Activated CD4-positive, alpha-beta T cell treated with anti-CD3 and anti-CD28 coated beads, Interleukin-2, amount 10 ng/mL, durations not matched to agents 24 days and 14 days (primary cell): ENCODE results near the gene GMDS. TPM values are rescaled to one million over a fixed set of nuclear protein-coding genes. Genes with fewer than 3 reads are reported as not detected.

Source experiments
- DNase-seq: peaks from one replicate; pipeline ENCODE4 v3.0.0; 2022
- H3K27ac Mint-ChIP-seq: one replicate; pipeline ENCODE4 v1.8.0; 2022; ENCODE audit warnings: mild to moderate bottlenecking, mixed read lengths
- H3K27me3 Mint-ChIP-seq: one replicate; pipeline ENCODE4 v1.8.0; 2022; ENCODE audit warnings: mixed read lengths
- H3K36me3 Mint-ChIP-seq: one replicate; pipeline ENCODE4 v1.8.0; 2022; ENCODE audit warnings: low read depth, mild to moderate bottlenecking, mixed read lengths
- H3K4me1 Mint-ChIP-seq: one replicate; pipeline ENCODE4 v1.8.0; 2021; ENCODE audit warnings: mixed read lengths
- H3K4me3 Mint-ChIP-seq: one replicate; pipeline ENCODE4 v1.8.0; 2022; ENCODE audit warnings: mild to moderate bottlenecking, moderate library complexity, mixed read lengths
- H3K9me3 Mint-ChIP-seq: one replicate; pipeline ENCODE4 v1.8.0; 2021; ENCODE audit warnings: mixed read lengths
- intact Hi-C: fragments of 100-400 bp; cut with micrococcal nuclease; formaldehyde crosslinking; loops from one replicate; pipeline ENCODE4 v1.15.1; 2023
- total RNA-seq: library from RNA; stranded (reverse); gene quantifications from 2 replicates; pipeline ENCODE4 v1.2.3, GENCODE V29; 2022

GMDS gene
- total RNA-seq, 1 donor from 2014 or later, result 47.4 TPM

- intact Hi-C loops, result loop anchor here (10.0 kb wide), 2 partner anchors 215 to 305 kb away; no protein-coding TSS in a partner anchor
- Mint-ChIP-seq H3K4me3 (no peak overlapping the region), H3K27me3 (no peaks in the 10 kb centered on the region), H3K9me3 (no peaks in the 10 kb centered on the region), H3K4me1 (peaks cover 4% of the 10 kb centered on the region), H3K27ac (no peak overlapping the region), H3K36me3 (no peaks in the 10 kb centered on the region)
- DNase-seq, result no peak
Observed at GRCh38 chr6:1890071-1890470, 355.3 kb downstream of the GMDS start.

GRCh38 chr6:1885576-1886011 is 359.8 kb downstream of the GMDS start:
- H3K4me3 Mint-ChIP-seq, result no peak overlapping the region
- H3K27ac Mint-ChIP-seq, result no peak overlapping the region
- H3K27me3 Mint-ChIP-seq, result peaks cover 7% of the 10 kb centered on the region
- no peaks in the 10 kb centered on the region for H3K36me3 Mint-ChIP-seq
- DNase-seq, result no peak
- H3K4me1 Mint-ChIP-seq, result no peaks in the 10 kb centered on the region
- H3K9me3 Mint-ChIP-seq, result no peaks in the 10 kb centered on the region
- intact Hi-C loops, result no loop called here

GRCh38 chr6:1884313-1884712 is 361.1 kb downstream of the GMDS start:
- no peak for DNase-seq
- no peaks in the 10 kb centered on the region for H3K9me3 Mint-ChIP-seq
- no peaks in the 10 kb centered on the region for H3K36me3 Mint-ChIP-seq
- no peak overlapping the region for H3K27ac Mint-ChIP-seq
- intact Hi-C loops, result no loop called here
- peaks cover 7% of the 10 kb centered on the region for H3K27me3 Mint-ChIP-seq
- no peaks in the 10 kb centered on the region for H3K4me1 Mint-ChIP-seq
- no peak overlapping the region for H3K4me3 Mint-ChIP-seq

- Mint-ChIP-seq H3K27me3 (peaks cover 7% of the 10 kb centered on the region), H3K4me1 (no peaks in the 10 kb centered on the region), H3K9me3 (no peaks in the 10 kb centered on the region), H3K4me3 (no peak overlapping the region), H3K27ac (no peak overlapping the region), H3K36me3 (no peaks in the 10 kb centered on the region)
- no peak for DNase-seq
- intact Hi-C loops, result no loop called here
Observed at GRCh38 chr6:1878330-1878729, 367.1 kb downstream of the GMDS start.

GRCh38 chr6:1873781-1874180 is 371.6 kb downstream of the GMDS start:
- no peaks in the 10 kb centered on the region for H3K4me1 Mint-ChIP-seq
- no peaks in the 10 kb centered on the region for H3K36me3 Mint-ChIP-seq
- intact Hi-C loops, result no loop called here
- DNase-seq, result no peak
- no peak overlapping the region for H3K4me3 Mint-ChIP-seq
- no peaks in the 10 kb centered on the region for H3K9me3 Mint-ChIP-seq
- no peaks in the 10 kb centered on the region for H3K27me3 Mint-ChIP-seq
- no peak overlapping the region for H3K27ac Mint-ChIP-seq

- intact Hi-C loops, result no loop called here
- Mint-ChIP-seq H3K27ac (no peak overlapping the region), H3K27me3 (no peaks in the 10 kb centered on the region), H3K36me3 (no peaks in the 10 kb centered on the region), H3K9me3 (no peaks in the 10 kb centered on the region), H3K4me3 (no peak overlapping the region), H3K4me1 (no peaks in the 10 kb centered on the region)
- DNase-seq, result no peak
Observed at GRCh38 chr6:1872649-1873131, 372.7 kb downstream of the GMDS start.

GRCh38 chr6:1871724-1872315 is 373.6 kb downstream of the GMDS start:
- intact Hi-C loops, result no loop called here
- Mint-ChIP-seq H3K4me1 (no peaks in the 10 kb centered on the region), H3K27me3 (no peaks in the 10 kb centered on the region), H3K36me3 (no peaks in the 10 kb centered on the region), H3K4me3 (no peak overlapping the region), H3K9me3 (no peaks in the 10 kb centered on the region), H3K27ac (no peak overlapping the region)
- no peak for DNase-seq

GRCh38 chr6:1870932-1871331 is 374.5 kb downstream of the GMDS start:
- H3K9me3 Mint-ChIP-seq, result no peaks in the 10 kb centered on the region
- H3K27me3 Mint-ChIP-seq, result no peaks in the 10 kb centered on the region
- H3K4me1 Mint-ChIP-seq, result no peaks in the 10 kb centered on the region
- intact Hi-C loops, result no loop called here
- no peak overlapping the region for H3K4me3 Mint-ChIP-seq
- no peaks in the 10 kb centered on the region for H3K36me3 Mint-ChIP-seq
- no peak overlapping the region for H3K27ac Mint-ChIP-seq
- no peak for DNase-seq

GRCh38 chr6:1870251-1870650 is 375.2 kb downstream of the GMDS start:
- no peaks in the 10 kb centered on the region for H3K4me1 Mint-ChIP-seq

GRCh38 chr6:1869769-1870168 is 375.6 kb downstream of the GMDS start:
- intact Hi-C loops, result no loop called here
- Mint-ChIP-seq H3K9me3 (no peaks in the 10 kb centered on the region), H3K27me3 (no peaks in the 10 kb centered on the region), H3K27ac (no peak overlapping the region), H3K4me3 (no peak overlapping the region), H3K4me1 (no peaks in the 10 kb centered on the region), H3K36me3 (no peaks in the 10 kb centered on the region)
- DNase-seq, result no peak

More at GRCh38 chr6:1870251-1870650, 375.2 kb downstream of the GMDS start:
- intact Hi-C loops, result no loop called here
- DNase-seq, result no peak
- Mint-ChIP-seq H3K4me3 (no peak overlapping the region), H3K36me3 (no peaks in the 10 kb centered on the region), H3K9me3 (no peaks in the 10 kb centered on the region), H3K27me3 (no peaks in the 10 kb centered on the region), H3K27ac (no peak overlapping the region)

- H3K36me3 Mint-ChIP-seq, result no peaks in the 10 kb centered on the region
- H3K4me1 Mint-ChIP-seq, result no peaks in the 10 kb centered on the region
- no peaks in the 10 kb centered on the region for H3K9me3 Mint-ChIP-seq
- DNase-seq, result no peak
- no peak overlapping the region for H3K27ac Mint-ChIP-seq
- H3K4me3 Mint-ChIP-seq, result no peak overlapping the region
- intact Hi-C loops, result no loop called here
- H3K27me3 Mint-ChIP-seq, result no peaks in the 10 kb centered on the region
Observed at GRCh38 chr6:1869308-1869707, 376.1 kb downstream of the GMDS start.

- H3K27ac Mint-ChIP-seq, result no peak overlapping the region
- no peaks in the 10 kb centered on the region for H3K36me3 Mint-ChIP-seq
- intact Hi-C loops, result no loop called here
- H3K4me3 Mint-ChIP-seq, result no peak overlapping the region
- no peaks in the 10 kb centered on the region for H3K27me3 Mint-ChIP-seq
- no peaks in the 10 kb centered on the region for H3K4me1 Mint-ChIP-seq
- H3K9me3 Mint-ChIP-seq, result no peaks in the 10 kb centered on the region
- no peak for DNase-seq
Observed at GRCh38 chr6:1868561-1869261, 376.7 kb downstream of the GMDS start.

- Mint-ChIP-seq H3K27me3 (no peaks in the 10 kb centered on the region), H3K4me1 (no peaks in the 10 kb centered on the region), H3K4me3 (no peak overlapping the region), H3K27ac (no peak overlapping the region), H3K36me3 (no peaks in the 10 kb centered on the region), H3K9me3 (no peaks in the 10 kb centered on the region)
- intact Hi-C loops, result no loop called here
- DNase-seq, result no peak
Observed at GRCh38 chr6:1867197-1867596, 378.2 kb downstream of the GMDS start.

- H3K4me1 Mint-ChIP-seq, result no peaks in the 10 kb centered on the region
- intact Hi-C loops, result no loop called here
- no peak overlapping the region for H3K27ac Mint-ChIP-seq
- no peak for DNase-seq
- no peaks in the 10 kb centered on the region for H3K9me3 Mint-ChIP-seq
- no peaks in the 10 kb centered on the region for H3K36me3 Mint-ChIP-seq
- H3K27me3 Mint-ChIP-seq, result peaks cover 2% of the 10 kb centered on the region
- no peak overlapping the region for H3K4me3 Mint-ChIP-seq
Observed at GRCh38 chr6:1865585-1865984, 379.8 kb downstream of the GMDS start.
